GM23338 (cell line): ENCODE results near the gene BEND5. TPM values are rescaled to one million over a fixed set of nuclear protein-coding genes. Genes with fewer than 3 reads are reported as not detected.

Source experiments
- ATAC-seq: fragments of 200-7000 bp; cut with Tn5 transposase; 3 replicates; pipeline ENCODE4 v1.9.1; 2020
- DNase-seq: peaks from one replicate; pipeline ENCODE4 v3.0.0-alpha.2; 2015; ENCODE audit warnings: low spot score
- H2AFZ ChIP-seq: fragments of 200-600 bp; sonication (generic); 2 replicates; pipeline ENCODE4 v1.8.0; 2016; ENCODE audit warnings: antibody characterized with exemption, mild to moderate bottlenecking, moderate library complexity
- H3F3A ChIP-seq: fragments of 200-600 bp; sonication (generic); replicated peaks from 2 replicates; pipeline ENCODE4 v1.8.0; 2017; ENCODE audit warnings: antibody characterized with exemption, mixed run types, low read depth
- H3K27ac ChIP-seq: fragments of 200-600 bp; sonication (generic); 2 replicates; pipeline ENCODE4 v1.6.1; 2016; ENCODE audit warnings: low read depth
- H3K27me3 ChIP-seq: fragments of 200-600 bp; sonication (generic); 2 replicates; pipeline ENCODE4 v1.8.0; 2016; ENCODE audit warnings: mild to moderate bottlenecking, mixed run types, moderate library complexity; ENCODE audit not compliant: insufficient read depth
- H3K36me3 ChIP-seq: fragments of 200-600 bp; sonication (generic); 2 replicates; pipeline ENCODE4 v1.8.0; 2016; ENCODE audit warnings: mild to moderate bottlenecking; ENCODE audit not compliant: insufficient read depth
- H3K4me1 ChIP-seq: fragments of 200-600 bp; sonication (generic); 2 replicates; pipeline ENCODE4 v1.8.0; 2016; ENCODE audit warnings: mild to moderate bottlenecking, moderate library complexity; ENCODE audit not compliant: insufficient read depth
- H3K4me2 ChIP-seq: fragments of 200-600 bp; sonication (generic); 2 replicates; pipeline ENCODE4 v1.7.1; 2017; ENCODE audit warnings: mixed run types
- H3K4me3 ChIP-seq: fragments of 200-600 bp; sonication (generic); 2 replicates; pipeline ENCODE4 v1.6.1; 2016; ENCODE audit warnings: mixed run types
- H3K79me2 ChIP-seq: fragments of 200-600 bp; sonication (generic); replicated peaks from 2 replicates; pipeline ENCODE4 v1.8.0; 2017; ENCODE audit warnings: mild to moderate bottlenecking; ENCODE audit not compliant: insufficient read depth
- H3K9me2 ChIP-seq: fragments of 200-600 bp; sonication (generic); 2 replicates; pipeline ENCODE4 v1.8.0; 2017; ENCODE audit not compliant: insufficient read depth
- H4K20me1 ChIP-seq: fragments of 200-600 bp; sonication (generic); replicated peaks from 2 replicates; pipeline ENCODE4 v1.8.0; 2017; ENCODE audit warnings: mild to moderate bottlenecking; ENCODE audit not compliant: insufficient read depth
- H3K27ac Mint-ChIP-seq: 2 replicates; pipeline ENCODE4 v1.8.0; 2020; ENCODE audit warnings: inconsistent platforms, mild to moderate bottlenecking, moderate library complexity, mixed read lengths
- H3K27me3 Mint-ChIP-seq: 3 replicates; pipeline ENCODE4 v1.8.0; 2022; ENCODE audit warnings: low read depth, mild to moderate bottlenecking, moderate library complexity, mixed read lengths, inconsistent platforms; ENCODE audit not compliant: insufficient read depth, poor library complexity
- H3K36me3 Mint-ChIP-seq: 3 replicates; pipeline ENCODE4 v1.8.0; 2021; ENCODE audit warnings: low read depth, mild to moderate bottlenecking, inconsistent platforms, moderate library complexity, mixed read lengths
- H3K4me1 Mint-ChIP-seq: 3 replicates; pipeline ENCODE4 v1.8.0; 2020; ENCODE audit warnings: mild to moderate bottlenecking, inconsistent platforms, mixed read lengths
- H3K4me3 Mint-ChIP-seq: 3 replicates; pipeline ENCODE4 v1.8.0; 2021; ENCODE audit warnings: moderate library complexity, mild to moderate bottlenecking, inconsistent platforms, mixed read lengths
- H3K9me3 Mint-ChIP-seq: 3 replicates; pipeline ENCODE4 v1.8.0; 2020; ENCODE audit warnings: moderate library complexity, mild to moderate bottlenecking, inconsistent platforms, mixed read lengths
- CREB1 ChIP-seq: fragments of 250-450 bp; sonication (Bioruptor Pico); IDR thresholded peaks from 2 replicates; pipeline ENCODE4 v1.5.0; 2020; ENCODE audit warnings: low read depth, mild to moderate bottlenecking, moderate library complexity
- CTCF ChIP-seq, 2 experiments: fragments of 200-600 bp in 1 of 2; sonication (generic) in 1 of 2; conservative IDR thresholded peaks; 2 replicates each; pipeline versions ENCODE4 v1.5.1 to v1.6.1; 2016 to 2017; ENCODE audit warnings: antibody characterized with exemption in 2 of 2, low read depth in 2 of 2, mild to moderate bottlenecking in 2 of 2, moderate library complexity in 1 of 2
- ETS1 ChIP-seq: IDR thresholded peaks from 2 replicates; pipeline ENCODE4 v1.6.1; 2016; ENCODE audit warnings: antibody characterized with exemption
- EZH2 ChIP-seq: fragments of 200-600 bp; sonication (generic); IDR thresholded peaks from one replicate; pipeline ENCODE4 v1.8.0; 2017; ENCODE audit warnings: antibody characterized with exemption, mild to moderate bottlenecking, low read depth; ENCODE audit not compliant: unreplicated experiment
- EZH2phosphoT487 ChIP-seq: fragments of 200-600 bp; sonication (generic); IDR thresholded peaks from one replicate; pipeline ENCODE4 v1.8.1; 2018; ENCODE audit warnings: antibody characterized with exemption; ENCODE audit not compliant: unreplicated experiment
- JUNB ChIP-seq: IDR thresholded peaks from one replicate; pipeline ENCODE4 v1.6.1; 2016; ENCODE audit warnings: antibody characterized with exemption; ENCODE audit not compliant: unreplicated experiment
- NANOG ChIP-seq: IDR thresholded peaks from 2 replicates; pipeline ENCODE4 v1.6.1; 2016; ENCODE audit warnings: antibody characterized with exemption, borderline replicate concordance
- REST ChIP-seq: IDR thresholded peaks from one replicate; pipeline ENCODE4 v1.6.1; 2018; ENCODE audit warnings: antibody characterized with exemption; ENCODE audit not compliant: unreplicated experiment
- STAT1 ChIP-seq: IDR thresholded peaks from one replicate; pipeline ENCODE4 v1.6.1; 2016; ENCODE audit warnings: antibody characterized with exemption; ENCODE audit not compliant: unreplicated experiment
- ZNF114 ChIP-seq: fragments of 250-450 bp; sonication (Bioruptor Pico); IDR thresholded peaks from 2 replicates; pipeline ENCODE4 v1.5.0; 2020; ENCODE audit warnings: mild to moderate bottlenecking, moderate library complexity
- ZNF331 ChIP-seq: fragments of 250-450 bp; sonication (Bioruptor Pico); IDR thresholded peaks from 2 replicates; pipeline ENCODE4 v1.5.0; 2020; ENCODE audit warnings: low read depth, mild to moderate bottlenecking, moderate library complexity
- ZNF462 ChIP-seq: fragments of 250-450 bp; sonication (Bioruptor Pico); IDR thresholded peaks from 2 replicates; pipeline ENCODE4 v1.5.0; 2020; ENCODE audit warnings: mild to moderate bottlenecking, moderate library complexity
- polyA plus RNA-seq: library from polyadenylated mRNA; unstranded; fragments of >200 nt; fragmentation: Nextera tagmentation; extraction: Ambion mirVana; gene quantifications from 2 replicates; pipeline ENCODE4 v1.2.1, GENCODE V29; 2016
- total RNA-seq: library from RNA; depleted of rRNA; stranded (reverse); fragments of >200 nt; shearing (Covaris generic); gene quantifications from 2 replicates; pipeline ENCODE4 v1.2.3, GENCODE V29; 2014

BEND5 gene
- total and polyA plus RNA-seq, 2 experiments from 2014 or later, result 6.8 to 12.3 TPM

- Mint-ChIP-seq H3K4me3 (peak overlapping the region; percentile 87), H3K36me3 (peaks cover 3% of the 10 kb centered on the region; the same call in 1 of the 3 replicates), H3K4me1 (peaks cover 4% of the 10 kb centered on the region; the same call in 2 of the 3 replicates), H3K27ac (peak overlapping the region; percentile 8; the same call in 1 of the 2 replicates), H3K9me3 (no peaks in the 10 kb centered on the region), H3K27me3 (peaks cover 11% of the 10 kb centered on the region)
- H2AFZ ChIP-seq, result peak overlapping the region; percentile 87
- H3K4me2 ChIP-seq, result peak overlapping the region; percentile 99
- H3K27ac ChIP-seq, result no peak overlapping the region
- 0 out of 2 replicates have a peak, but pooled peaks cover 2% of the 10 kb centered on the region for H3F3A ChIP-seq
- no peaks in the 10 kb centered on the region for H3K36me3 ChIP-seq
- H3K79me2 ChIP-seq, result peaks cover 4% of the 10 kb centered on the region; the same call in 1 of the 2 replicates
- TF ChIP-seq NANOG (no peak), JUNB (no peak), CTCF (conservative IDR thresholded peaks at IDR 0.05; ENCODE audit: low read depth in 2 of 2) (no peak), STAT1 (no peak), REST (no peak), ZNF114 (CRISPR knock-in tag) (no peak), ZNF462 (no peak), CREB1 (CRISPR knock-in tag) (no peak), EZH2 (no peak), ETS1 (no peak), EZH2phosphoT487 (no peak), ZNF331 (CRISPR knock-in tag) (no peak)
- DNase-seq (no peak), ATAC-seq (peak; percentile 13)
- peaks cover 3% of the 10 kb centered on the region; the same call in 1 of the 2 replicates for H3K27me3 ChIP-seq
- H3K4me1 ChIP-seq, result peaks cover 12% of the 10 kb centered on the region; the same call in 1 of the 2 replicates
- no peaks in the 10 kb centered on the region for H3K9me2 ChIP-seq
- peak overlapping the region; percentile 95 for H3K4me3 ChIP-seq
- no peaks in the 10 kb centered on the region; the same call in 1 of the 2 replicates for H4K20me1 ChIP-seq
Observed at GRCh38 chr1:48775831-48776392, 779 bp downstream of the BEND5 start.
